Mesendoderm (in vitro differentiated cells): ENCODE data around the gene CLDN2.

ENCODE experiments used
- DNase-seq: peaks from one replicate; pipeline ENCODE4 v3.0.0; 2013
- H2AK5ac ChIP-seq: 2 replicates; pipeline ENCODE4 v1.6.1; 2013; ENCODE audit warnings: low read length, inconsistent platforms
- H2BK120ac ChIP-seq: 2 replicates; pipeline ENCODE4 v1.6.1; 2013; ENCODE audit warnings: low read depth, mild to moderate bottlenecking, low read length, moderate library complexity, mixed read lengths
- H2BK15ac ChIP-seq: replicated peaks from 2 replicates; pipeline ENCODE4 v1.6.1; 2013; ENCODE audit warnings: low read depth, mild to moderate bottlenecking, moderate library complexity
- H2BK5ac ChIP-seq: 2 replicates; pipeline ENCODE4 v1.6.1; 2013; ENCODE audit warnings: low read length, inconsistent platforms
- H3K18ac ChIP-seq: 2 replicates; pipeline ENCODE4 v1.6.1; 2013; ENCODE audit warnings: mild to moderate bottlenecking, low read length, mixed read lengths
- H3K23ac ChIP-seq: one replicate; pipeline ENCODE4 v1.6.1; 2013; ENCODE audit warnings: low read length
- H3K27ac ChIP-seq: 2 replicates; pipeline ENCODE4 v1.5.1; 2013; ENCODE audit warnings: low read depth, mild to moderate bottlenecking, inconsistent platforms, low read length, moderate library complexity
- H3K27me3 ChIP-seq: 2 replicates; pipeline ENCODE4 v1.6.1; 2013; ENCODE audit warnings: low read length, control low read depth, mild to moderate bottlenecking, inconsistent platforms; ENCODE audit not compliant: insufficient read depth, poor library complexity
- H3K36me3 ChIP-seq: 2 replicates; pipeline ENCODE4 v1.6.1; 2013; ENCODE audit warnings: low read length, inconsistent platforms; ENCODE audit not compliant: control insufficient read depth, insufficient read depth
- H3K4ac ChIP-seq: one replicate; pipeline ENCODE4 v1.6.1; 2013; ENCODE audit warnings: low read depth, mild to moderate bottlenecking, low read length, moderate library complexity
- H3K4me1 ChIP-seq: 2 replicates; pipeline ENCODE4 v1.6.1; 2013; ENCODE audit warnings: low read depth, low read length, inconsistent platforms; ENCODE audit not compliant: control insufficient read depth
- H3K4me2 ChIP-seq: 2 replicates; pipeline ENCODE4 v1.6.1; 2013; ENCODE audit warnings: low read length
- H3K4me3 ChIP-seq: 2 replicates; pipeline ENCODE4 v1.5.1; 2013; ENCODE audit warnings: mild to moderate bottlenecking, low read length
- H3K56ac ChIP-seq: one replicate; pipeline ENCODE4 v1.6.1; 2013; ENCODE audit warnings: low read length
- H3K79me1 ChIP-seq: 2 replicates; pipeline ENCODE4 v1.6.1; 2013; ENCODE audit warnings: low read length, inconsistent platforms
- H3K79me2 ChIP-seq: 2 replicates; pipeline ENCODE4 v1.6.1; 2013; ENCODE audit warnings: mild to moderate bottlenecking, low read length; ENCODE audit not compliant: control insufficient read depth, insufficient read depth
- H3K9ac ChIP-seq: 2 replicates; pipeline ENCODE4 v1.6.1; 2013; ENCODE audit warnings: low read length, inconsistent platforms
- H4K5ac ChIP-seq: one replicate; pipeline ENCODE4 v1.6.1; 2013; ENCODE audit warnings: low read length
- H4K8ac ChIP-seq: one replicate; pipeline ENCODE4 v1.6.1; 2013; ENCODE audit warnings: low read depth, mild to moderate bottlenecking, control low read depth, low read length, moderate library complexity
- WGBS: extraction: QIAGEN DNeasy Blood & Tissue Kit; methylation state at CpG from one replicate; pipeline ENCODE4 v1.1.7; 2013; ENCODE audit warnings: low lambda C conversion rate, missing lambda C conversion rate; ENCODE audit not compliant: insufficient coverage; ENCODE audit errors: extremely low coverage; 5-methylcytosine and 5-hydroxymethylcytosine counted together

Gene CLDN2

DNA sequence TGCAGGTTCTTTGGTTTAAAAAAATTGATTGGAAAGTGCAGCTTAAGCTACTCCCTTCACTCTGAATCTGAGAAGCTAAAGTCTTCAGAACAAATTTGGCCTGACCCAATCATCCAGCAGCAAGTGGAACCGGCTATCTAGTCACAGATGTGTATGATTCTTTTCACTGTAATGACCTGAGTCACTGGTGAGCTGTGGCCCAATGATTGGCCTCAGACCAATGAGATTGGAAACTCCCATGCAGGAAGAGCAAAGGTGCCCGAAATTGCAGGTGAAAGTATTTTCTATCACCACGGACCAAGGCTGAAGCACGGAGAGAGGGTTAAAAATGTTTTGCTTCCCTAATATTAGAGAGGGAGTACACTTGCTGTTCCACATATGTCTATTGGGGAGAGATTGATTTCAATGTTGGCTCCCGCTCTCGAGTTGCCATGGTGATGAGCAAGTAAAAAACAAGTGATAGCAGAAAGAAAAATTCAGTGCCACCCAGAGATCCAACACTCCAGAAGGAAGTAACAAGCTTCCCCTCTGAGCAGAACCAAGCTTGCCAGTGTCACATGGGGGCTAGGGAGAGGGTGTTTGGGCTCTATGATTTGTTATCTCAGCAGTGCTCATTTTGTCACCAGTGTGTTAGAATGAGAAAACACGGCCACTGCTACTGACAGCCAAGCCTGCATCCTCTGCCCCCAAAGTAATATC is 28.3 kb upstream of the CLDN2 start:
- Histone ChIP-seq H3K4me1 (no peaks in the 10 kb centered on the region), H3K4me3 (no peak overlapping the region), H3K23ac (no peak overlapping the region), H3K79me2 (no peaks in the 10 kb centered on the region), H3K36me3 (no peaks in the 10 kb centered on the region), H3K79me1 (no peaks in the 10 kb centered on the region), H3K27me3 (no peaks in the 10 kb centered on the region), H4K5ac (no peak overlapping the region), H3K18ac (no peak overlapping the region), H4K8ac (no peak overlapping the region), H3K4me2 (no peak overlapping the region), H3K56ac (no peak overlapping the region), H3K4ac (no peak overlapping the region), H3K9ac (no peak overlapping the region), H2AK5ac (no peak overlapping the region), H2BK15ac (no peak overlapping the region), H2BK120ac (no peak overlapping the region), H2BK5ac (no peak overlapping the region), H3K27ac (no peak overlapping the region)
- peak; percentile 1 for DNase-seq
- WGBS: no CpG with 5 or more reads among the region's 7 CpGs

DNA sequence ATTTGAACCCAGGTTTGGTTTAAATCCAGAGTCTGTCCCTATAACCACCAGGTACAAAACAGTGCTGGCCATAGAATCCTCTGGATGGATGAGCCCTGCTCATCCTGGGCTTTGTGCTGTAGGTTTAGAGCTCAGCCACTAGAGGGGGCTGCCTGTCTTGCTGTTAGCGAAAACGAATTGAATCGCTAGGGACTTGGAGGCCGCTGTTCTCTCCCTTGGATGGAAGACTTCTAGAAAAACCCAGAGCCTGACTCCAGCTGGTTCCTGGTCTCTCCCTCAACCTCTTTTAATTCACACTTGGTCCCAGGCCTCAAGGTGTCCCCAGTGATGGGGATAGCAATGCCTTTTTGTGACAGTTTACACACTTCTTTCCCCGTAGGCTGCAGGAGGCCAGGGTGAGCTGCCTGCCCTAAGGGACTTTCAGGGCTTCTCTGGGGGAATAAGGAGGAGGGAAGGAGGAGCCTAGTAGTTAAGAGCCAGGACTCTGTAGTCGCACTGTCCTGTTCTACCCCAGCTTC is 25.8 kb upstream of the CLDN2 start:
- no peaks in the 10 kb centered on the region for H3K79me1 ChIP-seq
- no peak overlapping the region for H2AK5ac ChIP-seq

DNA sequence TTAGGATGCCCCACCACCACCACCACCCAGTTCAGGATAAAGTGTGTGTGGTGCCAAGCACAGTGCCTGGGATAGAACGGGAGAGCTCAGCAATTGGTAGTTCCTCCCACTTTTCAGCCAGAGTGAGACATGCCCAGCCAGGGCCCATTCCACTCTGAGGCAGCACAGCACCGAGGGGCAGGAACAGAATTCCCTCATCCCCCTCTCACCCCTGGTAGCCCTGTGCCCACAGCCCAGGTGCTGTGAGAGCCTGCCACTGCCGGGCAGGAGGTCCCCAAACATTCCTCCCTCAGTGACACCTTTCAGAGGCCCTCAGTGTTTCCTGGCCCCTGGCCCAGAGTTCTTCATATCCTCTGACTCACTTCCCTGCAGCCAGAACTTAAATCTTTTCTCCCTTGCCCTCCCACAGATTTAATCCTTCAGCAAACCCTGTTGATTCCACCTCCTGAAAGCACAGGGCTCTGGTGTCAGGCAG is 25.2 kb upstream of the CLDN2 start:
- H3K27me3 ChIP-seq: no peaks in the 10 kb centered on the region
- H3K18ac ChIP-seq: no peak overlapping the region
- WGBS: no CpG with 5 or more reads among the region's 3 CpGs
- H3K27ac ChIP-seq: no peak overlapping the region
- H3K9ac ChIP-seq: no peak overlapping the region
- H3K4me1 ChIP-seq: no peaks in the 10 kb centered on the region
- no peak overlapping the region for H3K23ac ChIP-seq
- DNase-seq: peak; percentile 4
- no peak overlapping the region for H3K4me3 ChIP-seq
- no peak overlapping the region for H2AK5ac ChIP-seq
- no peak overlapping the region for H3K4ac ChIP-seq
- no peaks in the 10 kb centered on the region for H3K36me3 ChIP-seq
- no peaks in the 10 kb centered on the region for H3K79me1 ChIP-seq
- no peak overlapping the region for H2BK5ac ChIP-seq
- no peak overlapping the region for H3K56ac ChIP-seq
- no peak overlapping the region for H4K8ac ChIP-seq
- no peaks in the 10 kb centered on the region for H3K79me2 ChIP-seq
- H3K4me2 ChIP-seq: no peak overlapping the region
- no peak overlapping the region for H4K5ac ChIP-seq
- no peak overlapping the region for H2BK15ac ChIP-seq
- no peak overlapping the region for H2BK120ac ChIP-seq

More for the DNA sequence above, 25.8 kb upstream of the CLDN2 start:
- DNase-seq: peak; percentile 79
- Histone ChIP-seq H2BK5ac (no peak overlapping the region), H3K36me3 (no peaks in the 10 kb centered on the region), H3K4me3 (no peak overlapping the region), H3K18ac (no peak overlapping the region), H2BK15ac (no peak overlapping the region), H2BK120ac (no peak overlapping the region), H4K5ac (no peak overlapping the region), H3K4me2 (no peak overlapping the region), H3K27me3 (no peaks in the 10 kb centered on the region), H3K9ac (no peak overlapping the region), H4K8ac (no peak overlapping the region), H3K79me2 (no peaks in the 10 kb centered on the region), H3K4me1 (no peaks in the 10 kb centered on the region), H3K27ac (no peak overlapping the region), H3K56ac (no peak overlapping the region), H3K4ac (no peak overlapping the region), H3K23ac (no peak overlapping the region)
- WGBS: no CpG with 5 or more reads among the region's 6 CpGs

DNA sequence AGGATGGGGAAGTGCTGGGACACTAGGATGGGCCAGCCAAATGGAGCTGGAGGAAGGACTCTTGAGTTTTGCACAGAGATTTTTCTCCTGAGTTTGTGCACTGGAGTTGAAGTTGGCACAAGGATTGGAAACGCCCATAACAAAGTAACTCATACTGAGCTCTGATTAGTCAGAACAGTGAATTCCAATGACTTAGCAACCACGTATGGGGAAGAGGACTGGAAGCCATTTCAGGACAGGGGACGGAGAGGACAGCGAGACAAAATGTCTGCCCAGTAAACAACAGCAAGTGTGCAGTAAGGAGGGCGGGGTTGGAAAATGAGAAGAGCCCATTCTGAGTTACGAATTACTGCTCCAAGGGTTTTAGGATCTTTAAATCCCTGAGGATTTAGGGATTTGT is 22.9 kb upstream of the CLDN2 start:
- no peaks in the 10 kb centered on the region for H3K79me2 ChIP-seq
- H2BK5ac ChIP-seq: no peak overlapping the region
- no peak overlapping the region for H3K4ac ChIP-seq
- H3K4me2 ChIP-seq: no peak overlapping the region
- whole genome bisulfite sequencing: no CpG with 5 or more reads among the region's 6 CpGs
- H3K36me3 ChIP-seq: no peaks in the 10 kb centered on the region
- H3K56ac ChIP-seq: no peak overlapping the region
- H2BK120ac ChIP-seq: no peak overlapping the region
- no peaks in the 10 kb centered on the region for H3K4me1 ChIP-seq
- no peak overlapping the region for H2BK15ac ChIP-seq
- no peaks in the 10 kb centered on the region for H3K27me3 ChIP-seq
- H3K9ac ChIP-seq: no peak overlapping the region
- H3K27ac ChIP-seq: no peak overlapping the region
- no peak overlapping the region for H3K18ac ChIP-seq
- no peak overlapping the region for H4K5ac ChIP-seq
- H4K8ac ChIP-seq: no peak overlapping the region
- H3K79me1 ChIP-seq: no peaks in the 10 kb centered on the region
- H3K23ac ChIP-seq: no peak overlapping the region
- DNase-seq: no peak
- no peak overlapping the region for H2AK5ac ChIP-seq
- H3K4me3 ChIP-seq: no peak overlapping the region

DNA sequence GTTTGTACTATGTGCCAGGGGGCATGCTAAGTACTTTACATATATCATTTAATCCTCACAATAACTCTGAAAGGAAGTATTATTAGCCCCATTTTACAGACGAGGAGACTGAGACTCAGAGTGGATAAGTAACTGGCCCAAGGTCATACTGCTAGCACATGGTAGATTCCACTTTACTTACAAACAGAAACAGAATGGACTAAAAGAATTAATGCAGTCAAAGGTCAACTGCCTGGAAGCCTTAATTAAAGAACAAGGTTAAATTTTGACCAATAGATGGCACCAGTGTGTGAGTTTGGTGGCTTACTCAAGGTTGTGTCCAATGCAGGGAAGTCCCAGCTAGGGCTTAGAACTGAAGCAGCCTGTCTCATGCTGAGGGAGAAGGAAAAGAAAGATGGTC is 21.7 kb upstream of the CLDN2 start:
- Histone ChIP-seq H3K18ac (no peak overlapping the region), H3K27me3 (no peaks in the 10 kb centered on the region), H4K8ac (no peak overlapping the region), H3K4me2 (no peak overlapping the region), H3K27ac (no peak overlapping the region), H3K4ac (no peak overlapping the region), H3K79me1 (no peaks in the 10 kb centered on the region), H3K9ac (no peak overlapping the region), H3K56ac (no peak overlapping the region), H2BK15ac (no peak overlapping the region), H2BK120ac (no peak overlapping the region), H3K4me1 (no peaks in the 10 kb centered on the region), H3K36me3 (no peaks in the 10 kb centered on the region), H2BK5ac (no peak overlapping the region), H3K79me2 (no peaks in the 10 kb centered on the region), H2AK5ac (no peak overlapping the region), H3K4me3 (no peak overlapping the region), H3K23ac (no peak overlapping the region), H4K5ac (no peak overlapping the region)
- no CpG with 5 or more reads among the region's 1 CpG for WGBS
- peak; percentile 75 for DNase-seq

DNA sequence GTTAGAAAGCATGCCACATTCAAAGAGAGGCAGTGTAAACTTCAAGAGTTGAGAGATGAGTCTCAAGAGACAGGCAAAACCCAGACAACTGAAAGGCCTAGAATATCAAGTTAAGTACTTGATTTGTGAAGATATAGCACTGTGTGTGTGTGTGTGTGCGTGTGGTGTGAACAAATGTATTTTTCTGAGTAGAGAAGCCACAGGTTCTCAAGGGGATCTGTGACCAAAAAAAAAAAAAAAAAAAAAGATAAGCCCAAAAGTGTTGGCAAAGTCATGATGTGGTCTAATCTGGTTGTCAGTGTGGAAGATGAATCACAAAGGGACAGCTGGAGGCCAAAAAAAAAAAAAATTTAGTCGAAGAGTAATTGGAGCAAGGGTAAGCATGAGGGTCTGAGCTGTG is 20.9 kb upstream of the CLDN2 start:
- H2AK5ac ChIP-seq: no peak overlapping the region
- no CpG with 5 or more reads among the region's 2 CpGs for WGBS
- no peak overlapping the region for H3K4me2 ChIP-seq
- H3K79me2 ChIP-seq: no peaks in the 10 kb centered on the region
- no peak overlapping the region for H3K18ac ChIP-seq
- DNase-seq: no peak
- H3K4me1 ChIP-seq: no peaks in the 10 kb centered on the region
- no peak overlapping the region for H2BK15ac ChIP-seq
- H3K4ac ChIP-seq: no peak overlapping the region
- H2BK5ac ChIP-seq: no peak overlapping the region
- H3K23ac ChIP-seq: no peak overlapping the region
- H3K79me1 ChIP-seq: no peaks in the 10 kb centered on the region
- H2BK120ac ChIP-seq: no peak overlapping the region
- H3K4me3 ChIP-seq: no peak overlapping the region
- H3K36me3 ChIP-seq: no peaks in the 10 kb centered on the region
- H4K8ac ChIP-seq: no peak overlapping the region
- H3K56ac ChIP-seq: no peak overlapping the region
- H3K27me3 ChIP-seq: no peaks in the 10 kb centered on the region
- no peak overlapping the region for H3K27ac ChIP-seq
- H4K5ac ChIP-seq: no peak overlapping the region
- no peak overlapping the region for H3K9ac ChIP-seq
